ENCODE data around the gene PPFIA3.
"Not testable (repeated sequence)": the region's sequence is repeated elsewhere in the genome, so short reads cannot be mapped to it uniquely, and the experiment has no call there.

PPFIA3 gene

GRCh38 chr19:49119411-49120324 is at the start of gene PPFIA3:
PPFIA3 (plus strand) TSS chr19:49119544; CDS start chr19:49127874, 8,330 bp downstream.
- no peak for DNase-seq

- DNase-seq, result no peak
These were observed 48.9 kb upstream of the PPFIA3 start for GRCh38 chr19:49070416-49070815.

- DNase-seq, result no peak
These were observed 47.3 kb upstream of the PPFIA3 start for GRCh38 chr19:49071860-49072547.

GRCh38 chr19:49073514-49074378 is 45.6 kb upstream of the PPFIA3 start:
- DNase-seq, result no peak

- not testable (repeated sequence) for DNase-seq
These were observed 44.5 kb upstream of the PPFIA3 start for GRCh38 chr19:49074869-49075268.

GRCh38 chr19:49080392-49080791 is 39.0 kb upstream of the PPFIA3 start:
- DNase-seq, result no peak

- DNase-seq, result no peak
These were observed 38.1 kb upstream of the PPFIA3 start for GRCh38 chr19:49081273-49081672.

- no peak for DNase-seq
These were observed 34.9 kb upstream of the PPFIA3 start for GRCh38 chr19:49084206-49085019.

GRCh38 chr19:49085020-49085867 is 34.1 kb upstream of the PPFIA3 start, which contains the start of gene SNRNP70:
SNRNP70 (plus strand) TSS chr19:49085451; CDS start chr19:49086415, 964 bp downstream.
- peak; percentile 97 to 98 for DNase-seq

- no peak for DNase-seq
These were observed 33.5 kb upstream of the PPFIA3 start for GRCh38 chr19:49085868-49086232.

- DNase-seq, result no peak
These were observed 33.0 kb upstream of the PPFIA3 start for GRCh38 chr19:49086296-49086695.

- DNase-seq, result no peak
These were observed 27.8 kb upstream of the PPFIA3 start for GRCh38 chr19:49091391-49092038.

GRCh38 chr19:49092686-49093085 is 26.7 kb upstream of the PPFIA3 start:
- no peak for DNase-seq

- DNase-seq, result no peak
These were observed 24.6 kb upstream of the PPFIA3 start for GRCh38 chr19:49094505-49095482.

GRCh38 chr19:49097453-49098288 is 21.7 kb upstream of the PPFIA3 start:
- peak; percentile 68 to 74 for DNase-seq

GRCh38 chr19:49098795-49099194 is 20.5 kb upstream of the PPFIA3 start:
- no peak for DNase-seq

- DNase-seq, result no peak
These were observed 18.2 kb upstream of the PPFIA3 start for GRCh38 chr19:49101160-49101559.

- DNase-seq, result no peak
These were observed 17.0 kb upstream of the PPFIA3 start for GRCh38 chr19:49102303-49102702.
